CD14-positive monocyte (primary cell): ENCODE measurements around the gene DERL3. TPM values are rescaled to one million over a fixed set of nuclear protein-coding genes. Genes with fewer than 3 reads are reported as not detected.

ENCODE experiments used
- DNase-seq, 3 donors: peaks; one replicate each; pipeline ENCODE4 v3.0.0-alpha.2; 2011 to 2022
- H2AFZ ChIP-seq: 2 replicates; pipeline ENCODE4 v1.6.0; 2012; ENCODE audit warnings: mild to moderate bottlenecking, low read depth, low read length, inconsistent platforms; ENCODE audit not compliant: insufficient read depth, poor library complexity, severe bottlenecking
- H3K27ac ChIP-seq, 2 donors: 1 replicate in 1 of 2; 2 replicates in 1 of 2; pipeline ENCODE4 v1.5.1; 2012 to 2013; ENCODE audit warnings: low read length in 2 of 2, control low read depth in 1 of 2, inconsistent platforms in 1 of 2, low read depth in 1 of 2, mild to moderate bottlenecking in 1 of 2
- H3K27me3 ChIP-seq, 2 donors: one replicate each; pipeline versions ENCODE4 v1.6.0 to v1.6.1; 2011 to 2013; ENCODE audit warnings: low read length in 2 of 2; ENCODE audit not compliant: control insufficient read depth in 2 of 2, insufficient read depth in 2 of 2
- H3K36me3 ChIP-seq, 2 donors: replicated peaks in 1 of 2; 1 replicate in 1 of 2; 2 replicates in 1 of 2; pipeline versions ENCODE4 v1.5.1 to v1.6.1; 2012 to 2013; ENCODE audit warnings: low read length in 2 of 2, control low read depth in 1 of 2, inconsistent platforms in 1 of 2, mild to moderate bottlenecking in 1 of 2; ENCODE audit not compliant: insufficient read depth in 2 of 2, control insufficient read depth in 1 of 2
- H3K4me1 ChIP-seq, 2 donors: 1 replicate in 1 of 2; 2 replicates in 1 of 2; pipeline versions ENCODE4 v1.5.1 to v1.6.1; 2012 to 2013; ENCODE audit warnings: low read length in 2 of 2, control low read depth in 1 of 2, inconsistent platforms in 1 of 2, mild to moderate bottlenecking in 1 of 2, moderate library complexity in 1 of 2; ENCODE audit not compliant: insufficient read depth in 2 of 2, control insufficient read depth in 1 of 2
- H3K4me2 ChIP-seq: replicated peaks from 2 replicates; pipeline ENCODE3; 2012; ENCODE audit warnings: low read length, moderate library complexity, mild to moderate bottlenecking; ENCODE audit not compliant: poor library complexity, severe bottlenecking; ENCODE audit errors: extremely low read depth
- H3K4me3 ChIP-seq, 3 experiments: fragments of 200-600 bp in 1 of 3; sonication (generic) in 1 of 3; replicated peaks in 1 of 3; 1 replicate in 2 of 3; 2 replicates in 1 of 3; pipeline ENCODE4 v1.5.1; 2011 to 2013; ENCODE audit warnings: low read length in 3 of 3, mild to moderate bottlenecking in 3 of 3, control low read depth in 2 of 3, low read depth in 2 of 3, inconsistent platforms in 1 of 3, moderate library complexity in 1 of 3
- H3K79me2 ChIP-seq: 2 replicates; pipeline ENCODE4 v1.6.0; 2012; ENCODE audit warnings: mild to moderate bottlenecking, control low read depth, inconsistent platforms, low read length, moderate library complexity; ENCODE audit not compliant: insufficient read depth
- H3K9ac ChIP-seq: 2 replicates; pipeline ENCODE4 v1.6.0; 2017; ENCODE audit warnings: low read length, mild to moderate bottlenecking; ENCODE audit not compliant: insufficient read depth, poor library complexity, severe bottlenecking
- H3K9me3 ChIP-seq, 2 donors: replicated peaks in 1 of 2; 1 replicate in 1 of 2; 2 replicates in 1 of 2; pipeline versions ENCODE4 v1.5.1 to v1.6.1; 2012 to 2013; ENCODE audit warnings: low read length in 2 of 2, control low read depth in 1 of 2; ENCODE audit not compliant: control insufficient read depth in 1 of 2, insufficient read depth in 1 of 2
- H4K20me1 ChIP-seq: 2 replicates; pipeline ENCODE4 v1.6.0; 2012; ENCODE audit warnings: mild to moderate bottlenecking, low read length, control low read depth, moderate library complexity; ENCODE audit not compliant: insufficient read depth
- H3K27ac Mint-ChIP-seq, 7 donors: one replicate each; pipeline ENCODE4 v1.8.0; 2020; ENCODE audit warnings: mild to moderate bottlenecking in 7 of 7, mixed read lengths in 7 of 7, moderate library complexity in 6 of 7, inconsistent platforms in 2 of 7
- H3K27me3 Mint-ChIP-seq, 3 donors: one replicate each; pipeline ENCODE4 v1.8.0; 2021 to 2022; ENCODE audit warnings: low read depth in 3 of 3, mild to moderate bottlenecking in 3 of 3, mixed read lengths in 3 of 3, moderate library complexity in 3 of 3, inconsistent platforms in 1 of 3
- H3K36me3 Mint-ChIP-seq, 2 donors: one replicate each; pipeline ENCODE4 v1.8.0; 2020; ENCODE audit warnings: mixed read lengths in 2 of 2, inconsistent platforms in 1 of 2, mild to moderate bottlenecking in 1 of 2
- H3K4me1 Mint-ChIP-seq: one replicate; pipeline ENCODE4 v1.8.0; 2020; ENCODE audit warnings: mild to moderate bottlenecking, mixed read lengths
- H3K4me3 Mint-ChIP-seq, 2 donors: one replicate each; pipeline ENCODE4 v1.8.0; 2020; ENCODE audit warnings: mild to moderate bottlenecking in 2 of 2, mixed read lengths in 2 of 2, moderate library complexity in 1 of 2
- H3K9me3 Mint-ChIP-seq, 7 donors: one replicate each; pipeline ENCODE4 v1.8.0; 2020 to 2022; ENCODE audit warnings: mixed read lengths in 7 of 7, mild to moderate bottlenecking in 6 of 7, moderate library complexity in 6 of 7, inconsistent platforms in 2 of 7
- WGBS: methylation state at CpG from one replicate; pipeline ENCODE4 v1.1.5; 2013; ENCODE audit warnings: missing lambda C conversion rate; ENCODE audit not compliant: insufficient coverage; 5-methylcytosine and 5-hydroxymethylcytosine counted together
- intact Hi-C, 2 donors: fragments of 100-400 bp; cut with micrococcal nuclease; formaldehyde crosslinking; loops; one replicate each; pipeline versions ENCODE4 v1.15.0 to v1.15.1; 2023
- polyA plus RNA-seq, 3 donors: library from polyadenylated mRNA; depleted of rRNA in 1 of 3; unstranded in 2 of 3; stranded (reverse) in 1 of 3; fragments of 300-500 nt in 2 of 3; fragments of >200 nt in 1 of 3; fragmentation: Illumina TruSeq in 2 of 3; gene quantifications; 1 replicate in 2 of 3; 2 replicates in 1 of 3; pipeline ENCODE4 v1.2.3, GENCODE V29; 2012 to 2021
- TF ChIP-seq, protein P1 (sequence below): fragments of 200-600 bp; IDR thresholded peaks from one replicate; pipeline ENCODE4 v1.8.0; 2022; ENCODE audit warnings: antibody characterized with exemption, mild to moderate bottlenecking

DERL3 gene
- polyA plus RNA-seq, 3 donors: 0.23 to 0.64 (median 0.28) TPM

GRCh38 chr22:23801886-23802377, 36.9 kb downstream of the DERL3 start:
- Histone ChIP-seq H3K9me3 (no peaks in the 10 kb centered on the region), H3K79me2 (no peaks in the 10 kb centered on the region), H4K20me1 (no peaks in the 10 kb centered on the region), H3K9ac (no peak overlapping the region), H3K4me1 (no peaks in the 10 kb centered on the region), H3K27ac (peak overlapping the region in 1 of 2 donors; percentile 5), H3K27me3 (no peaks in the 10 kb centered on the region), H3K36me3 (peaks cover 73 to 94% of the 10 kb centered on the region in 2 donors), H2AFZ (no peak overlapping the region), H3K4me2 (no peak overlapping the region), H3K4me3 (no peak overlapping the region)
- peak overlapping the region in 3 of 7 donors; percentile 38 to 59 (median 57) for H3K27ac Mint-ChIP-seq
- no peaks in the 10 kb centered on the region for H3K9me3 Mint-ChIP-seq
- peaks cover 0 to 2% (median 0%) of the 10 kb centered on the region in 3 donors for H3K27me3 Mint-ChIP-seq
- TF ChIP-seq, protein P1, sequence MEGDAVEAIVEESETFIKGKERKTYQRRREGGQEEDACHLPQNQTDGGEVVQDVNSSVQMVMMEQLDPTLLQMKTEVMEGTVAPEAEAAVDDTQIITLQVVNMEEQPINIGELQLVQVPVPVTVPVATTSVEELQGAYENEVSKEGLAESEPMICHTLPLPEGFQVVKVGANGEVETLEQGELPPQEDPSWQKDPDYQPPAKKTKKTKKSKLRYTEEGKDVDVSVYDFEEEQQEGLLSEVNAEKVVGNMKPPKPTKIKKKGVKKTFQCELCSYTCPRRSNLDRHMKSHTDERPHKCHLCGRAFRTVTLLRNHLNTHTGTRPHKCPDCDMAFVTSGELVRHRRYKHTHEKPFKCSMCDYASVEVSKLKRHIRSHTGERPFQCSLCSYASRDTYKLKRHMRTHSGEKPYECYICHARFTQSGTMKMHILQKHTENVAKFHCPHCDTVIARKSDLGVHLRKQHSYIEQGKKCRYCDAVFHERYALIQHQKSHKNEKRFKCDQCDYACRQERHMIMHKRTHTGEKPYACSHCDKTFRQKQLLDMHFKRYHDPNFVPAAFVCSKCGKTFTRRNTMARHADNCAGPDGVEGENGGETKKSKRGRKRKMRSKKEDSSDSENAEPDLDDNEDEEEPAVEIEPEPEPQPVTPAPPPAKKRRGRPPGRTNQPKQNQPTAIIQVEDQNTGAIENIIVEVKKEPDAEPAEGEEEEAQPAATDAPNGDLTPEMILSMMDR: no peak
- no peaks in the 10 kb centered on the region for H3K4me1 Mint-ChIP-seq
- intact Hi-C loops: no loop called here
- H3K36me3 Mint-ChIP-seq: peaks cover 76 to 97% of the 10 kb centered on the region in 2 donors
- DNase-seq: no peak
- 98% methylated on average over 8 of the region's 8 CpGs for WGBS
- H3K4me3 Mint-ChIP-seq: no peak overlapping the region

- Histone ChIP-seq H2AFZ (no peak overlapping the region), H3K4me3 (no peak overlapping the region), H3K4me1 (no peaks in the 10 kb centered on the region), H4K20me1 (no peaks in the 10 kb centered on the region), H3K9ac (no peak overlapping the region), H3K4me2 (no peak overlapping the region), H3K79me2 (no peaks in the 10 kb centered on the region), H3K36me3 (peaks cover 72 to 93% of the 10 kb centered on the region in 2 donors), H3K27ac (peak overlapping the region in 1 of 2 donors; percentile 5), H3K9me3 (no peaks in the 10 kb centered on the region), H3K27me3 (no peaks in the 10 kb centered on the region)
- Mint-ChIP-seq H3K4me1 (no peaks in the 10 kb centered on the region), H3K4me3 (no peak overlapping the region), H3K9me3 (peaks cover 0 to 3% (median 0%) of the 10 kb centered on the region in 7 donors), H3K27me3 (peaks cover 0 to 2% (median 0%) of the 10 kb centered on the region in 3 donors), H3K36me3 (peaks cover 78 to 97% of the 10 kb centered on the region in 2 donors), H3K27ac (peak overlapping the region in 1 of 7 donors; percentile 44)
- WGBS: 100% methylated on average over 7 of the region's 11 CpGs
- no peak for DNase-seq
- intact Hi-C loops: no loop called here
- TF ChIP-seq, protein P1: no peak
Observed at GRCh38 chr22:23801238-23801821, 37.5 kb downstream of the DERL3 start.
